ENCODE data around the gene MAP6.

Gene MAP6

DNA sequence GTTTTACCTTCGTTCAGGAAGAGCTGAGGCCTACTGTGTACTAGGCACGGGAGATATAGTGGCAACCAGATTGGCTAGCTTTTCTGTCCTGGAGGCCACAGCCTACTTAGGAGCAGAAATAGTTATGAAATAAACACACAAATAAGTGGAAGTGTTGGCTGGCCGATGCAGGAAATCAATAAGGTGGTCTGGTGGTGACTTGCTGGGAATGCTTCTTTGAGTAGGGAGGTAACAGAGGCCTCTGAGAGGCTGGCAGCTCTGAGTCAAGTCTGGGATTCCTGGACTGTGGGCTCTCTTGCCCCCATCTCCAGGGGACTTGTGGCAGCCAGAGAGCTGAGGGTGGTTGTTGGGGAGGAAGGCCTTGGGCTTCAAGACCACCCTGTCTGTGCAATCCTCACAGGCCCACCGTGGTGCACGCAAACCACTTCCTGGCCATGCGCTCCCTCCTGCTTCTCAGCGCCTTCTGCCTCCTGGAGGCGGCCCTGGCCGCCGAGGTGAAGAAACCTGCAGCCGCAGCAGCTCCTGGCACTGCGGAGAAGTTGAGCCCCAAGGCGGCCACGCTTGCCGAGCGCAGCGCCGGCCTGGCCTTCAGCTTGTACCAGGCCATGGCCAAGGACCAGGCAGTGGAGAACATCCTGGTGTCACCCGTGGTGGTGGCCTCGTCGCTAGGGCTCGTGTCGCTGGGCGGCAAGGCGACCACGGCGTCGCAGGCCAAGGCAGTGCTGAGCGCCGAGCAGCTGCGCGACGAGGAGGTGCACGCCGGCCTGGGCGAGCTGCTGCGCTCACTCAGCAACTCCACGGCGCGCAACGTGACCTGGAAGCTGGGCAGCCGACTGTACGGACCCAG is 102.7 kb downstream of the MAP6 start:
- no peak for DNase-seq

DNA sequence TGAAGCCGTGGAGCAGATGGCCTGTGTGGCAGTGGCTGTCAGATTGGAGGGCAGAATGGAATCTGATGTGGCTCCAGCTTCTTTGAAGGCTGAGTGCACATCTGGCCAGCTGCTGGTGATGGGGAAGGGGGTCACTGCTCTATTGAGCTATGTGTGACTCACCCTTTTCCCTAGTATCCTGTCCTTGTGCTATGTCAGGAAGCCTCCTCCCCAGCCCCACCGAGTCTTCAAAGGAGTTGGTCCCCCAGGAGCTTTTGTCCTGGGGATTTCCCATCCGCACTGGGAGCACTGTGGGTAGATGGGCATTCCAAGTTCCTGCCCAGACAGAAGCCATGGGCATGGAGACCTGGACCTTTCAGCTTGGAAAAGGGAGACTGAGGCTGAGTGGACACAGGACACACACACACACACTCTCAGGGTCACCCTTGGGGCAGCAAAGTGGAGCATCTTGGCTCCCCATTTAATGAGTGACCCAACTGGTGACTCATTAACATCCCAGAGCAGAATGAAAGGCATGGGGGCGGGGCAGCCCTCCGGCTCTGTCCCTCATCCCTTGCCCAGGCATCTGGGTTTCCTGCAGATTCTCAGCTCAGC is 103.5 kb downstream of the MAP6 start:
- DNase-seq: no peak

DNA sequence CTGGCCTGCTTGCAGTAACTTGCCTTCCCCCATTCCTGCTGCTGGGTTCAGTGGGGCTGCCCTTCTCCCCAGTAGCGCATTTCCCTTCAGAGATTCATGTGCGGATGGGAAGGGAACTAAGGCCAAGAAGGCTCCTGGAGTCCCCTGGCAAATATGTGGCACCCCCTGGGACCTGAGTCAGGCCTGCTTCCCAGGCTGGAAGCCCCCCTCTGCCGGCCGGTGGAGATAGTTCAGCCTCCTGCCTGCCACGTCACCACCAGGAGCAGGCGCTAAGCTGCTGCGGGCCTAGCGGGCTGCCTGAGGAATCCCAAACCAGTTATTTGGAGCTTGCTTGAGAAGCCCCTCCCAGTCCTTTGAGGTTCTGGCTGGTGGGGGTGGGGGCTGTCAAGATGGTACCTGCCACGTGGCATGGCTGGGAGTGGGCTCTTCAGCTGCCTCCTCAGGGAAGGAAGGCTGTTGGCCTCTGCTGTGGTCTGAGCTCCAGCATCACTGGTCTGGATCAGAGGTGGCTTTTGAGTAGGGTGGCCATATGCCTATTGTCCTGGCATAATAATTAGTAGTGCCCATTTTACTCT is 104.8 kb downstream of the MAP6 start:
- DNase-seq: no peak

DNA sequence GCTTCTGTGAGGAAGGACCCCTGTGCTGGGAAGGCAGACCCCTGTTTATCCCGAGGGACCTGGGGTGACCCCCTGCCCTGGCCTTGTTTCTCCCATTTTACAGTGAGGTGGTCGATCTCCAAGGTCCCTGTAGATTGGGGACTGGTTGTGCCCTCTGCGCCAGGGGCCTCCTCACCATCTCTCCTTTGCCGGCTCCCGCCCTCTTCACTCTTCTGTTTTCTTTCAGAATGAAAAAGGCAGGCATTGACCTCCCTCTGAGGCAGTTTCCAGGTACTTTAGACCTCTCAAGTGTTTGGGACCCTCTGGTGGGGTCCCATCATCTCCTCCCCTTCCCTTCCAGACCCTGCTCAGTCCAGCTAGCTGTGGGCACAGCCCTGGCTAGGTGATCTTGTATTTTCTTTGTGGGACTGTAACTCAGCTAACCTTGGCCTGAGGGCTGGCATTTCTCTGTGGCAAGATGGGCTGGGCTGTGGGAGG is 105.3 kb downstream of the MAP6 start:
- no peak for DNase-seq

DNA sequence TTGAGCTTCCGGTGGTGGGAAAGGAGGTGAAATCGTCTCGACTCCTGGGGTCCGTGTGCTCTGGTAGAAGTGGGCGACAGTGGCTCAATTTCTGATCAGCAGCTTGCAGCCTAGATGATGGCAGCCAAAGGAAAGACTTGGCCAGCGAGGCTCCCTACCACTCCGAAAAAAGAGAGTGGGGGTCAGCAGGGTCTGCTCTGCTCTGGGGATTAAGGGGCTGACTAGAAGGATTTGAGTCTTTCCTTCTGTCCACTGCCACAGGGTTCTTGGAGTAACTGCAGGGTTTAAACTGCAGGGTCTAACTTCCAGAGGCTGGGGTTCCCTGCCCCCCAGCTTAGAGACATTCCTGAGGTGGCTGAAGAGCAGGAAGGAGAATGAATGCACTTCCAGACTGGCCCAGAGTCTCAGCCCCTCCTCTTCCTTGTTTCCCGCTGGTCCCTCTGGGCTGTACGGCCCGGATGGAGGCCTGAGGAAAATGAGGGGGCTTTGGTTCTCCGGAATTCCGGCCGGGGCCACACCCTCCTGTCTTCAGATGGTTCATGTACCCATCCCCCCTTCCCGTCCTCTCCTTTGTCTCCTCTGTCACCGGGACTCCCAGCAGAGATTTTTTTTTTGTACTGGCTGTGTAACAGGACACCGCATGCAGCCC is 105.9 kb downstream of the MAP6 start:
- DNase-seq: no peak

DNA sequence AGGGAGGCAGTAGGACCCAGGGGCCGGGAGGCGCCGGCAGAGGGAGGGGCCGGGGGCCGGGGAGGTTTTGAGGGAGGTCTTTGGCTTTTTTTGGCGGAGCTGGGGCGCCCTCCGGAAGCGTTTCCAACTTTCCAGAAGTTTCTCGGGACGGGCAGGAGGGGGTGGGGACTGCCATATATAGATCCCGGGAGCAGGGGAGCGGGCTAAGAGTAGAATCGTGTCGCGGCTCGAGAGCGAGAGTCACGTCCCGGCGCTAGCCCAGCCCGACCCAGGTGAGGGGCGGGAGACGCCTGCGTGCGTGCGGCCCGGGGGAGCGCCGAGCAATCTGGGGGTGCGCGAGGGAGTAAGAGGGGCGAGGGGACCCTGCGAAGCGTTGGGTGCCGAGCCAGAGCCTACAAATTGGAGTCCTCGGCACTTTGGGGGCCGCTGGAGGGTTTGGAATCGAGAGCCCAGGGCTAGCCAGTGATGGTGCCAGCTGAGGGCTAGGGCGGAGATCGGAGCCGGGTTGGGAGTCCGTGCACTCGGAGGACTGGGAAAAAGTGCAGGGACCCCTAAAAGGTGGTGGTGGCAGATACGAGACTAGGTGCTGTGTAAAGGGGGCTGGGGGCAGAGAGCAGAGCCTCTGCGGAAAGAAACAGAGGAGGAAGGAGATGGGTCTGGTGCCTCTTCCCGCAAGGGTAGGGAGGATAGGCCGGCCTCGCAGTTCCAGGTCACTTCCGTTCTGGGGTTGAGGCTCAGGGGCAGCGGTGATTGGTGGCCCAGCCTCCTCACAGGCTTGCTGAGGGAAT is 106.6 kb downstream of the MAP6 start, which contains the start of gene SERPINH1:
Gene SERPINH1 (plus strand): TSS at position 206 of the 788 bp plus-strand sequence. CDS start 4,097 bp downstream, outside the sequence.
- no peak for DNase-seq

DNA sequence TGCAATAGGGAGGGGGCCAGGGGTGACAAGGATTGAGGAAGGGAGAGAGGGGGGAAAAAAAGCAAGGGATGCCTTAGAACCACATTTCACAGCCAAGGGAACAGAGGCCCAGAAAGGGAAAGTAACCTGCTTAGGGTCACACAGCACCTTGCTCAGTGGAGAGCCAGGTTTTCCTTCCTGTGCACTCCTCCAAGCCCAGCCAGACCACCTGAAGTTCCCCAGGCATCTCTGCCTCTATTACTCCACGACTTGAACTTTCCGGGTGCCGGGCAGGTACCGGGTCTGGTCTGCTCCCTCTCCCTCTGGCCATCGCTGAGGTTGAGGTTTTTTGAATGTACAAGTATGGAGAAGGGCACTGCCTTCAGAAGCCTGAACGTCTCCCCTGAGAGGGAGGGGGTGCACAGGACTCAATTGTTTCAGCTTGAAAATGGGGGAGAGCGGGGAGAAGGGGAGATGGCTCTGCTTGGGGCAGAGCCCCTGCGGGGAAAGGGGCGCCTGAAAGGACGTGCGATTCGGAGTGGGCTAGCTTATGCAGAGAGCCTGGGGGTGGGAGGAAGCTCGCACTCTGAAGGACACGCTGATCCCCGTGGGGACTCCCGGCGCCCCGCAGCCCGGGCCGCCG is 107.3 kb downstream of the MAP6 start:
- no peak for DNase-seq

DNA sequence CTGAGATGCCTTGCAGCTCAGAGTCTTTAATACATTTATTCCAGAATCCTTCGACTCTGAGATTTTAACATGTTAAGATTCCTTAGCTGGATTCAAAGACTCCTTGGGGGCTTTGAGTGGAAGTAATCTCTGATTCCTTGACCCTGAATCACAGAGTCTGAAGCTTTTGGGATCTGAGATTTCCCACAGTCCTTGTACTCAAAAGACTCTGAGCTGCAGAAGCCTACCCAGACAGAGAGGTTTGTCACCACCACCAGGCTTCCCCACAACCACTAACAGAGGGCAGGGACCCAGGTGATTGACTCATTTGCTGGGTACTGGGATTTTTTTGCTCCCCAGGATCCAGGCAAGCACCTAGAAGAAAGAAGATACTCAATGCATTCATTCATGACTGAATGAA is 108.2 kb downstream of the MAP6 start:
- DNase-seq: no peak

DNA sequence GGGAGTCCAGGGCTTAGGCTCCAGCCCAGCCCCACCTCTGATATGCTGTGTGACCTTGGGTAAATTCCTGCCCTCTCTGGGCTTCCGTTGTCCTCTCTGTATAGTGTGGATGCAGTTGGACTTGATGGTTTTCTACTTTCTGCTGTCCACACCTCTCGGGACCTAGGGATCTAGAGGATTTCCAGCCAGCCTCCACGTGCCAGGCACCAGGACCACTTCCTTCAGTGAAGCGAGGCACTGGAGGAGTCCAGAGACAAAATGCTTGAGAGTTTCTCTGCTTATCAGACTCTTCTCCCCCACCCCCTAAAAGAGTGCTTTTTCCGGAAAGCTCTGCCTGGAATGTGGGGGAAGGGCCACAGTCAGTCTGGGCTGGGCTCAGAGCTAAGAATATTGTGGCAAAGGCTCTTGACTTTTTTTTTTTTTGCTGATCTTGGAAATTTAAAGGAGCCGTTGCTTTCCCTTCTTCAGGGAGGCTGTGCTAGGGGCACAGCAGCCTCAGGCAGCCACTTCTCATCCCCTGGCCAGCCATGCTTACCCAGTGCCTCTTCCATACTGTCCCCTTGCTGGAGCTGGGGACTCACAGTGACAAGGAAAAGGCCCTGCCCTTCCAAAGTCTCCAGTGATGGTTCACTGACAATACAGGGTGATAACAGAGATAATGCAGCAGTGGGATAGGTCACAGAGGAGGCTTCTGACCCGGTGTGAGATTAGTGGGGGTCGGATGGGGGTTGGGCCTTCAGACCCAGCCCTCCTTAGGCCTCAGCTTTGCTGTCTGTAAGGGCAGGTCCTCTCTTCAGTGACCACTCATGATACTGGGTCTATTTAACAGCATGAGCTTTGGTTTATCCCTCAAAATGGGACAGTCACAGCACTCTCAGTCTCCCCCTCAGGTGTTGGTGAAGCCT is 109.6 kb downstream of the MAP6 start:
- no peak for DNase-seq

DNA sequence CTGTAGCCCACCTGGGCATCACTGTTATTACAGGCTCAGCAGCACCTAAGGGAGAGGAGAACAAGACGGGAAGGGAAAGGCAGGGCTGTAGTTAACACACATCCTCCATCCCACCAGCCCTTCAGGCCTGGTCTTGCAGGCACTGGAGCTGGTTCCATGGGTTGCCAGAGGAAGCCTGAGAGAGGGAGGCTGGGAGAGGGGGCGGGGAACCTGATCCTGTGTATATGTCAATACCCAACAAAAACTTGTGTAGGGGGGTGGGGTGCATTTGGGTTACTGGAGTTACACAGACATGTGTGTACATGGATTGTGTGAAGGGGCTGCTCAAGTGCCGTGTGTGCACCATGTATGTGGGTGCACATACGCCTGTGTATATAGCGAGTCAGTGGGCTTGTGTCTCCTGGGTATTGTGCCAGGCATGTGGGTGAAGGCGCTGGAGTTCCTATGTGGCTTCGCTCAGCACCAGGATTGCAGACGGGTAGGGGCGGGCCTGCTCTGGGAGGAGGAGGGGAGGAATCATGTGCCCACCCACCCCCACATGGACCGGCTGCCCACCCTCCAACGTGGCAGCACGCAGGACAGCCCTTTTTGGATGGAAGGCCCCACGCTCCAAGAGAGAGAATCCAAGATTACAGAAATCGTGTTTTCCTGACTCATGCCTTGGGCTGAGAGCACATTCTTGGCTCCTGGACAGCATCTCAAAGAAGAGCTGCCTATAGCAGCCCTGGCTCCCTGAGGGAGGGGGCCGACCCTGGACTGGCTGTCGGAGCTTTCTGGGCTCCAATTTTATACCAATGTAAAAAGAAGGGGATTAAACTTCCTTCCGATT is 111.0 kb downstream of the MAP6 start:
- DNase-seq: no peak

DNA sequence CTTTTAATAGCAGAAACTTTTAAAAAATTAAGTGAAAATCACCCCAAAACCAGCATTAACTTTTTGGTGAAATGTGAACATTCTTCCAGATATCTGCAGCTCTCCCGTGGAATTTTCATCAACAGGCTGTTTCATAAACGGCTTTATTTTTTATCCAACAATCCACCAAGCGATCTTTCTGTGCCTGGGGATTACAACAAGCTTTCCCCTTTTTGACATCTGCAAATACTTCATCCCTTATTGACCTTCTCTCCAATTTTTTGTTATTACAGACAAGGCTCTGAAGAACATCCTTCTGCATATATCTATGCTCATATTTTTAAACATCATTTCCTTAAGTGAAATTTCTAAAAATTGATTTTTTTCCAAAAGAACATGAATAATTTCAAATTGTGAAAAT is 112.6 kb downstream of the MAP6 start:
- DNase-seq: no peak

DNA sequence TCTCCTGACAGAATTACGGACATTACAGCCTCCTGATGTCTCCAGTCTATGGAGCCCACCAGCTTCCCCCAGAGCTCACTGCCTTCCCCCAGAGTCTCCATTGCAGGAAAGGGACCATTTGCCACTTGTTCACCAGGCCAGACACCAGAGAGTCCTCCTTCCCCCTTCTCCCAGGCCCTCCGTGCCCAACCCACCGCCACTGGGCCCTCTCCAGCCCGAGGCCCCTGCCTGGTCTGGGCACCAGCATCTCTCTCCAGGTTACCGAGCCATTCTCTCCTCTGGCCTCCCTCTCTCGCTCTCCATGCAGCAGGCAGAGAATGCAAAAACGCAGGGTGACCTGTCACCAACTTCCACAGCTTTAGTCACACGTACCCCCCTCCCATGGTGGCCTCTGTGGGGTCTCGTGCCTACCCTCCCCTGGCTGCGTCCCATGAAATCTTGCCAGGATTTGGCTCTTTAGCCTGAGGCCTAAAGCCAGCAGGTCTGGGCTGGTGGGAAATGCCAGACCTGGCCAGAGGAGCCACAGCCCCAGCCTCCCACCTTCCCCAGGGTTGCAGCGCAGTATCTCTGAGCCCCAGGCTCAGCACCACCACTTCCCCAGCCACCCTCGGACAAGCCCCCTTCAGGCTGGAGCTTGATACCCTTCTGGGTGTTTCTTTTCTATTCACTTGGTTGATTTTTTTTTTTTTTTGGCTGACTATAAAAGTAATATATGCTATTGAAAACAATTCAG is 113.6 kb downstream of the MAP6 start:
- DNase-seq: no peak

DNA sequence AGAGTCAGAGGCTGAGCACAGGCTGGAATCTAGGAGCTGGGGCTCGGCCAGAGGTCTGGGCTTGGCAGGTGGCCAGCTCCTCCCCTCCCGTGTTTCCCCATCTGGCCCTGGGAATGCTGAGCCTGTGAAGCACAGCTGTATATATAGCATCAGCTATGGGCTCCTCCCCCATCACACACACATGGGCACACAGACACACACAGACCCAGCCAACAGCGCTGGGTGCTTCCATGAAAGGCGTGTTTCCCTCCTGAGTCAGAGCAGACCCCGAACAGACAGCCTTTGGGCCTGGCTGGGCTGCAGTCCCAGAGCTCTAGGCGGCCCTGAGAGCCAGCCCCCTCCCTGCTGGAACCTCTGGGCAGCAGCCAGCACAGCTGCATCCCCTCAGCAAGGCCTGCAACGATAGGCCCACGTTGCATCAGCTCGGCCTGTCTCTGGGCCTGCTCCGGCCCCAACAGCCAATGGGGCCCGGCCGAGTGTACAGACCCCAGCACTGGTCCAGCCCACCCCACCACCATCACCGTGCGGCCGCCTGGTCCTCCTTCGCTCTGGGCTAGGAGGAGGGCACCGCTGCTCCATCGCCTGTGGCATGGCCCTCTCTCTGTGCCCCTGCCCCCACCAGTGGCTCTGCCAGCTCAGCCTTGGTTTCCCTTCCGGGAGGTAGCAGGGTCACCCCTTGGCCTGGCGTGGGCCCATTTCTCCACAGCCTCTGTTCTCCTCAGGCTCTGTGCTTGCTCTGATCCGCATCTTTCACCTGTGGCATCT is 114.4 kb downstream of the MAP6 start:
- DNase-seq: peak in 1 of 2 experiments; percentile 12

DNA sequence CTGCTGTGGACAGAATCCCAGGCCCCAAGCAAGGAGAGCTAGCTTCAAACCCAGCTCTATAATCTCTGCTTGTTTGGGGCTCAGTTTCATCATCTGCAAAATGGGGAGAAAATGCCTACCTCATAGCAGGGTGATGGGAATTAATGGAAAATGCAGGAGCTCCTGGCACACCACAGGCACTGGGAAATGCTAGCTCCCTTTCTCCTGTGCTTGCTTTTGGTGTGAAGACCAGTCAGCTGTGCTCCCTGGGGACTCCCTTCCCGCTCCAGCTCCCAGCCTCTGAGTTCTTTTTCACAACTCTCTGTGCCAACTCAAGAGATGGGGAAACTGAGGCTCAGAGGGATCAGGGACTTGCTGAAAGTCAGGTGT is 115.0 kb downstream of the MAP6 start:
- DNase-seq: no peak

DNA sequence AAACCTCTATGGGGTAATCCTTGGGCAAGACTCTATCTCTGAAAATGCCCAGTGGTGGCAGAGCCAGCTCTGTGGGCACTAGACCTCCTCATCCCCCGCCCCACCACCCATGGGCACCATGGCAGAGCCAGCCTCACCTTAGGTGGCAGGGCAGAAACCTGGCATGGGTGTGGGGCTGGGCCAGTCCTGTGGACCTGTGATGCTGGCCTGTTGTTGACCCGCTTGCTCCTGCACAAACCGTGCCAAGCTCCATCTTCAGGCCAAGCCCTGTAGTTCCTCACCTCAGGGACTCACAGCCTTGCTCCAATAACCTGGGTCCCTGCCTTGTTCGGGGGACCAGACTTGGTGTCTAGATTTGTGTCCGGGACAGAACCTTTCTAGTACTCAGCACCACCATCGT is 115.7 kb downstream of the MAP6 start:
- DNase-seq: no peak

DNA sequence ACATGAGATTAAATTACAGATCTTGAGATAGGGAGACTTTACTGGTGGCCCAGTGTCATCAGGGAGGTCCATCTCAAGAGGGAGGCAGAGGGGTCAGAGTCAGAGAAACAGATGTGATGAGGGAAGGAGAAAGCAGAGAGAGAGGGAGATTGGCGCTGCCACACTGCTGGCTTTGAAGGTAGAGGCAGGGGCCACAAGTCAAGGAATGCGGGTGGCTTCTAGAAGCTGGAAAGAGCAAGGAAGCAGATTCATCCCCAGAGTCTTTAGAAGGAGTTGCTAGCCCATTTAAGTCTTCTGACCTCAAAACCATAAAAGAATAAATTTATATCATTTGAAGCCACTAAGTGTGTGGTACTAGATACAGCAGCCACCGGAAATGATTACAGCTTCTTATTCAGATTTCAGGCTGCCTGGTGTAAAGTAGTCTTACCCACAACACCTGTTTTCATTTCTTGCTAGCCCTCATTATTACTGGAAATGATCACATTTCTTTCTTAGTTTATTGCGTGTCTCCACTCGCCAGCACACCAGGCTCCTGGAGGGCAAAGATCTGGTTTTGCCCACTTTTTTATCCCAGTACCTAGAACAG is 119.4 kb downstream of the MAP6 start:
- no peak for DNase-seq

DNA sequence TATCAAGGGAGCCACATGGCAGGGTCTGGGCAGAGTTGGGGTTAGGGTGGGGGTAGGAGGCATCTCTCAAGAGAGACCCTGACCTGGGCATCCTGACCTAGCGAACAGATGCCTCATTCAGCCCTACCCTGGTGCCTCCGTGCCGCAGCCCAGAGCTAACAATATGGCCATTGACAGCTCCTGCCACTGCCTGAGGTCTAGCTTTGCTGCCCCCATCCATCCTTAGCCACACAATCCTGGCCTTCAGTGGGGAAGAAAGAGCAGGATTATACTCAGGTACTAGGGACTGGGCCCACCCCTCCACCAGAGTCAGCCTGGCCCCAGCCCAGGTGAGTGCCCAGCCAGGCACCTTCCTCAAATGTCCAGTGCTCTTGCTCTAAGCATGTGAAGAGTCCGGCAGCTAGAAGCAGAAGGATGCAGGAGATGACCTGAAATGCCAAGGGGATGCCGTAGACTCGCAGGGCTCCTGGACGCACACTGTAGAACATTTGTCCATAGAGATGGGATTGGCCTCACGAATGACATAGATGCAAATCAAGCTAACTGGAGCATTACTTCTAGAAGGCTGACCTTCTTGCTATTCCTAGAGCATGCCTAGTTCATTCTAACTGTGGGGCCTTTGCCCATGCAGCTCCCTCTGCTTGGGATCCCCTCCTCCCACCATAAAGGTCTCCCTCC is 120.1 kb downstream of the MAP6 start:
- no peak for DNase-seq

DNA sequence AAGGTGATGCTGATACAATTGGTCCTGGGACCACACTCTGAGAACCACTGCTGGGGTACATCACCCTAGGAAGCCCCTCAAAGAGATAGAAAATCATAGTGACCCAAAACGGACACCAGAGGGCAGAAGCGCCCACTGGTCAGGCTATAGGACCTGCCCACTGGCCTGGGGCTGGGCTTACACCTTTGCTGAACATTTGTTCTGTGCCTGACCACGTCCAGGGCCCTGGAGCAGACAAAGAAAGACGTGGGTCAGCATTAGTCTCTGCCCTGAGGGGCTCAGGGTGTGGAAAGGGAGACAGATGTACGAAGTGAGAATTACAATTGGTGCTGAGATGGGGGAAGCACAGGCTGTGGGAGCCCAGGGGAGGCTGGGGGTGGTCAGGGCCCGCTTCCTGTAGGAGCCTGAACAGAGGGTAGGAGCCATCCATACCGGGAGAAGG is 121.2 kb downstream of the MAP6 start:
- DNase-seq: peak; percentile 39 to 41
